Gastrocnemius medialis (tissue), 4 donors: ENCODE measurements around the gene FBXO17. TPM values are rescaled to one million over a fixed set of nuclear protein-coding genes. Genes with fewer than 3 reads are reported as not detected.
A peak's percentile ranks its signal among the peaks of the same experiment; 100 is the strongest.

Experiments
- ATAC-seq, 2 donors: fragments of 150-250 bp; one replicate each; pipeline ENCODE4 v1.9.1; 2016
- DNase-seq, 2 donors: peaks; one replicate each; pipeline ENCODE4 v3.0.0-alpha.2; 2019
- H3K27ac ChIP-seq, 4 donors: fragments of 200-600 bp; sonication (generic); 1 replicate in 1 of 4; 2 replicates in 3 of 4; pipeline ENCODE4 v1.5.1; 2016 to 2018; ENCODE audit warnings: mild to moderate bottlenecking in 2 of 4, moderate library complexity in 1 of 4
- H3K27me3 ChIP-seq, 3 donors: fragments of 200-600 bp; sonication (generic) in 2 of 3; 1 replicate in 1 of 3; 2 replicates in 2 of 3; pipeline versions ENCODE4 v1.5.1 to v1.6.0; 2016 to 2019; ENCODE audit warnings: mild to moderate bottlenecking in 1 of 3, moderate library complexity in 1 of 3
- H3K36me3 ChIP-seq, 2 donors: fragments of 200-600 bp; sonication (generic) in 1 of 2; one replicate each; pipeline ENCODE4 v1.5.1; 2017 to 2018
- H3K4me1 ChIP-seq, 2 donors: fragments of 200-600 bp; sonication (generic) in 1 of 2; one replicate each; pipeline ENCODE4 v1.5.1; 2016 to 2017; ENCODE audit warnings: mild to moderate bottlenecking in 2 of 2
- H3K4me3 ChIP-seq, 4 donors: fragments of 200-600 bp; sonication (generic) in 3 of 4; 1 replicate in 1 of 4; 2 replicates in 3 of 4; pipeline ENCODE4 v1.5.1; 2016 to 2019; ENCODE audit warnings: mild to moderate bottlenecking in 2 of 4
- H3K9me3 ChIP-seq, 3 donors: fragments of 200-600 bp; sonication (generic) in 2 of 3; 1 replicate in 1 of 3; 2 replicates in 2 of 3; pipeline ENCODE4 v1.5.1; 2016 to 2019
- POLR2A ChIP-seq, 2 donors: fragments of 450-650 bp; IDR thresholded peaks; one replicate each; pipeline ENCODE4 v1.6.1; 2017; ENCODE audit warnings: antibody characterized with exemption in 2 of 2, mild to moderate bottlenecking in 2 of 2, moderate library complexity in 2 of 2
- in situ Hi-C, 4 donors: fragments of 200-750 bp; cut with MboI; loops; one replicate each; pipeline versions ENCODE4 v1.15.0 to v1.8.0; 2017; ENCODE audit warnings: low sequenced_read_pairs in 4 of 4
- intact Hi-C: fragments of 100-400 bp; cut with DNase I; formaldehyde crosslinking; loops from one replicate; pipeline ENCODE4 v1.15.1; 2023; ENCODE audit warnings: low total_unique reads
- total RNA-seq, 4 donors: library from RNA; depleted of rRNA; stranded (reverse); fragments of >200 nt; gene quantifications; one replicate each; pipeline versions ENCODE4 v1.1.0 to v1.2.3, GENCODE V29; 2016
- TF ChIP-seq, protein P1 (sequence below), 5 experiments: fragments of 450-650 bp in 3 of 5; fragments of 200-600 bp in 2 of 5; sonication (generic) in 2 of 5; IDR thresholded peaks in 4 of 5; conservative IDR thresholded peaks in 1 of 5; 1 replicate in 4 of 5; 2 replicates in 1 of 5; pipeline ENCODE4 v1.5.1; 2016 to 2019; ENCODE audit warnings: antibody characterized with exemption in 5 of 5, mild to moderate bottlenecking in 3 of 5, moderate library complexity in 3 of 5

Gene FBXO17
- total RNA-seq, 4 donors from 2014 or later, result 1.6 to 4.2 (median 2.4) TPM

GRCh38 chr19:38952395-38953165, 23.0 kb downstream of the FBXO17 start:
- DNase-seq (no peak), ATAC-seq (no peak)
- in situ Hi-C loops (no loop called here), intact Hi-C loops (no loop called here)
- no peaks in the 10 kb centered on the region for H3K9me3 ChIP-seq
- no peak overlapping the region for H3K4me3 ChIP-seq
- peaks cover 0 to 9% (median 0%) of the 10 kb centered on the region in 3 donors for H3K27me3 ChIP-seq
- no peak overlapping the region for H3K27ac ChIP-seq
- no peaks in the 10 kb centered on the region for H3K4me1 ChIP-seq
- TF ChIP-seq, protein P1, sequence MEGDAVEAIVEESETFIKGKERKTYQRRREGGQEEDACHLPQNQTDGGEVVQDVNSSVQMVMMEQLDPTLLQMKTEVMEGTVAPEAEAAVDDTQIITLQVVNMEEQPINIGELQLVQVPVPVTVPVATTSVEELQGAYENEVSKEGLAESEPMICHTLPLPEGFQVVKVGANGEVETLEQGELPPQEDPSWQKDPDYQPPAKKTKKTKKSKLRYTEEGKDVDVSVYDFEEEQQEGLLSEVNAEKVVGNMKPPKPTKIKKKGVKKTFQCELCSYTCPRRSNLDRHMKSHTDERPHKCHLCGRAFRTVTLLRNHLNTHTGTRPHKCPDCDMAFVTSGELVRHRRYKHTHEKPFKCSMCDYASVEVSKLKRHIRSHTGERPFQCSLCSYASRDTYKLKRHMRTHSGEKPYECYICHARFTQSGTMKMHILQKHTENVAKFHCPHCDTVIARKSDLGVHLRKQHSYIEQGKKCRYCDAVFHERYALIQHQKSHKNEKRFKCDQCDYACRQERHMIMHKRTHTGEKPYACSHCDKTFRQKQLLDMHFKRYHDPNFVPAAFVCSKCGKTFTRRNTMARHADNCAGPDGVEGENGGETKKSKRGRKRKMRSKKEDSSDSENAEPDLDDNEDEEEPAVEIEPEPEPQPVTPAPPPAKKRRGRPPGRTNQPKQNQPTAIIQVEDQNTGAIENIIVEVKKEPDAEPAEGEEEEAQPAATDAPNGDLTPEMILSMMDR (IDR thresholded peaks at IDR 0.05 in 4 of 5, conservative IDR thresholded peaks at IDR 0.05 in 1 of 5), result no peak
- no peak for TF ChIP-seq POLR2A (IDR thresholded peaks at IDR 0.05)
- H3K36me3 ChIP-seq, result no peaks in the 10 kb centered on the region

GRCh38 chr19:38951187-38951586, 24.4 kb downstream of the FBXO17 start:
- intact Hi-C loops (no loop called here), in situ Hi-C loops (no loop called here)

GRCh38 chr19:38949580-38950367, 25.8 kb downstream of the FBXO17 start:
- H3K27ac ChIP-seq, result no peak overlapping the region
- H3K4me3 ChIP-seq, result peak overlapping the region; percentile 33 to 50 (median 42)
- intact Hi-C loops (no loop called here), in situ Hi-C loops (no loop called here)
- H3K36me3 ChIP-seq, result no peaks in the 10 kb centered on the region
- H3K4me1 ChIP-seq, result no peaks in the 10 kb centered on the region
- TF ChIP-seq, protein P1 (IDR thresholded peaks at IDR 0.05 in 4 of 5, conservative IDR thresholded peaks at IDR 0.05 in 1 of 5), result no peak
- peaks cover 0 to 9% (median 0%) of the 10 kb centered on the region in 3 donors for H3K27me3 ChIP-seq
- DNase-seq, result peak; percentile 47 to 66
- no peaks in the 10 kb centered on the region for H3K9me3 ChIP-seq
- peak; percentile 58 to 72 for ATAC-seq

More at GRCh38 chr19:38951187-38951586, 24.4 kb downstream of the FBXO17 start:
- ATAC-seq (no peak), DNase-seq (no peak)
- Histone ChIP-seq H3K27ac (no peak overlapping the region), H3K9me3 (no peaks in the 10 kb centered on the region), H3K4me1 (no peaks in the 10 kb centered on the region), H3K27me3 (peaks cover 0 to 9% (median 0%) of the 10 kb centered on the region in 3 donors), H3K4me3 (no peak overlapping the region), H3K36me3 (no peaks in the 10 kb centered on the region)
- TF ChIP-seq, protein P1 (IDR thresholded peaks at IDR 0.05 in 4 of 5, conservative IDR thresholded peaks at IDR 0.05 in 1 of 5), result no peak
- TF ChIP-seq POLR2A (IDR thresholded peaks at IDR 0.05), result no peak

DNA sequence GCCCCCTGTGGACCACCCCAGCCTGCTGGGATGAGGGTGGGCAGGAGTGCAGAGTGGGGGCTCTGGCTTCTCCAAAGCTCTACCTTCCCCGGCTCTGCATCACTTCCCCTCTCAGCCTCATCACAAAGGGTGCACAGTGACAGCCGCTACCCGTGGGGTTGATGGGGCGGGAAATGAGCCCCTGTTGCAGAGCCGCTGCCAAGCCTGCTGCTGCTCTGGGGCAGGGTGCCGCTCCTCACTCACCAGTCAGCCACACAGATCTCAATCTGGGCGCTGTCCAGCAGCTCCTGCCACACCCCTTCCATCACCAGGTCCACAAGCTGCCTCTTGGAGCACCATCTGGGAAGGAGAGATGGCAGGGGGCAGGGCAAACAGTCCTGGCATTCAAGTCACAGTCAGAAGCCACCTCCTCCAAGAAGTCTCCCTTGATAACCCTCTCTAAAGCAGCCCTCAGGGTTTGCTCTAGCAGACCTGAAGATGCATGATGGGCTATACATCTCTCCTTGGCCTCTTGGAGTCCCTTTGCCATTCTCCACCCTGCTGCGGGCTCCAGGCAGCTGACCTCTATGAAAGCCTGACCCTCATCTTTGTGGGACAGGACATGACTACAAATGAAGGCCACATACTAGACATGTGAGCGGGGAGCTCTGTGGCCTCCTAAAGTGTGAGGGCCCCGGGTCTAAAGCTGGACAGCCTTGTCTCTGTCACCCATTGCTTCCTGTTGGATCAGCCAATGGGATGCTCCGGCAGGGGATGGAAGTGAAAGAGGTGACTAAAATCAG, 29.1 kb downstream of the FBXO17 start:
- in situ Hi-C loops (no loop called here), intact Hi-C loops (no loop called here)
- TF ChIP-seq POLR2A (IDR thresholded peaks at IDR 0.05), result no peak
- TF ChIP-seq, protein P1 (IDR thresholded peaks at IDR 0.05 in 4 of 5, conservative IDR thresholded peaks at IDR 0.05 in 1 of 5), result no peak
- Histone ChIP-seq H3K27ac (no peak overlapping the region), H3K4me1 (no peaks in the 10 kb centered on the region), H3K9me3 (no peaks in the 10 kb centered on the region), H3K27me3 (peaks cover 0 to 9% (median 0%) of the 10 kb centered on the region in 3 donors), H3K36me3 (no peaks in the 10 kb centered on the region), H3K4me3 (no peak overlapping the region)
- ATAC-seq (no peak), DNase-seq (no peak)
